Liver (tissue), 9 donors: ENCODE results near the gene ABCB9. TPM values are rescaled to one million over a fixed set of nuclear protein-coding genes. Genes with fewer than 3 reads are reported as not detected.
A peak's percentile ranks its signal among the peaks of the same experiment; 100 is the strongest.

Experiments
- DNase-seq: peaks from one replicate; pipeline ENCODE4 v3.0.0-alpha.2; 2017; ENCODE audit warnings: low spot score
- H3K27ac ChIP-seq, 2 donors: one replicate each; pipeline ENCODE4 v1.7.0; 2013; ENCODE audit warnings: inconsistent platforms in 2 of 2, low read length in 2 of 2, control low read depth in 1 of 2, low read depth in 1 of 2, mild to moderate bottlenecking in 1 of 2
- H3K27me3 ChIP-seq, 4 donors: one replicate each; pipeline versions ENCODE4 v1.6.1 to v1.7.0; 2013; ENCODE audit warnings: low read length in 3 of 4, inconsistent platforms in 1 of 4, mild to moderate bottlenecking in 1 of 4, moderate library complexity in 1 of 4; ENCODE audit not compliant: control insufficient read depth in 4 of 4, insufficient read depth in 4 of 4
- H3K36me3 ChIP-seq, 4 donors: one replicate each; pipeline versions ENCODE4 v1.6.1 to v1.7.0; 2013; ENCODE audit warnings: low read length in 3 of 4, mild to moderate bottlenecking in 3 of 4, low read depth in 1 of 4, moderate library complexity in 1 of 4; ENCODE audit not compliant: control insufficient read depth in 4 of 4, insufficient read depth in 3 of 4
- H3K4me1 ChIP-seq, 4 donors: one replicate each; pipeline versions ENCODE4 v1.6.1 to v1.7.0; 2013; ENCODE audit warnings: low read length in 3 of 4, mild to moderate bottlenecking in 3 of 4, moderate library complexity in 1 of 4; ENCODE audit not compliant: control insufficient read depth in 4 of 4, insufficient read depth in 4 of 4
- H3K4me3 ChIP-seq, 3 donors: one replicate each; pipeline versions ENCODE4 v1.6.1 to v1.7.0; 2013; ENCODE audit warnings: low read length in 3 of 3, control low read depth in 1 of 3, low read depth in 1 of 3, mild to moderate bottlenecking in 1 of 3
- H3K9ac ChIP-seq, 2 donors: one replicate each; pipeline ENCODE4 v1.7.0; 2013; ENCODE audit warnings: low read length in 2 of 2, mild to moderate bottlenecking in 2 of 2, moderate library complexity in 2 of 2, control low read depth in 1 of 2, low read depth in 1 of 2
- H3K9me3 ChIP-seq, 4 donors: one replicate each; pipeline versions ENCODE4 v1.6.1 to v1.7.0; 2013; ENCODE audit warnings: low read length in 3 of 4; ENCODE audit not compliant: control insufficient read depth in 4 of 4
- CTCF ChIP-seq: fragments of 150-350 bp; IDR thresholded peaks from 2 replicates; pipeline ENCODE4 v1.5.1; 2017; ENCODE audit warnings: improper control_type of control experiment, low read depth, low read length; ENCODE audit not compliant: missing input control
- EGR1 ChIP-seq, 2 donors: IDR thresholded peaks; 2 replicates each; pipeline ENCODE4 v1.6.1; 2016 to 2018; ENCODE audit warnings: antibody characterized with exemption in 2 of 2, low read depth in 2 of 2
- FOXA1 ChIP-seq: IDR thresholded peaks from 2 replicates; pipeline ENCODE4 v1.6.1; 2016; ENCODE audit warnings: antibody characterized with exemption
- FOXA2 ChIP-seq: IDR thresholded peaks from 2 replicates; pipeline ENCODE4 v1.6.1; 2016; ENCODE audit warnings: antibody characterized with exemption
- GABPA ChIP-seq, 2 donors: IDR thresholded peaks in 1 of 2; conservative IDR thresholded peaks in 1 of 2; 2 replicates each; pipeline ENCODE4 v1.6.1; 2016; ENCODE audit warnings: antibody characterized with exemption in 2 of 2, mild to moderate bottlenecking in 1 of 2, moderate library complexity in 1 of 2
- HNF4A ChIP-seq, 2 donors: conservative IDR thresholded peaks; 2 replicates each; pipeline ENCODE4 v1.6.1; 2016; ENCODE audit warnings: antibody characterized with exemption in 2 of 2, mild to moderate bottlenecking in 2 of 2
- HNF4G ChIP-seq: IDR thresholded peaks from 2 replicates; pipeline ENCODE4 v1.6.1; 2016; ENCODE audit warnings: antibody characterized with exemption
- JUND ChIP-seq, 2 donors: IDR thresholded peaks; 2 replicates each; pipeline ENCODE4 v1.6.1; 2016; ENCODE audit warnings: antibody characterized with exemption in 2 of 2
- MAX ChIP-seq: IDR thresholded peaks from 2 replicates; pipeline ENCODE4 v1.6.1; 2016; ENCODE audit warnings: antibody characterized with exemption
- NR2F2 ChIP-seq: IDR thresholded peaks from 2 replicates; pipeline ENCODE4 v1.6.1; 2016; ENCODE audit warnings: antibody characterized with exemption
- RAD21 ChIP-seq, 2 donors: IDR thresholded peaks; 2 replicates each; pipeline ENCODE4 v1.6.1; 2016; ENCODE audit warnings: antibody characterized with exemption in 2 of 2, mild to moderate bottlenecking in 2 of 2
- REST ChIP-seq: IDR thresholded peaks from 2 replicates; pipeline ENCODE4 v1.6.1; 2016; ENCODE audit warnings: antibody characterized with exemption, mild to moderate bottlenecking
- SP1 ChIP-seq: IDR thresholded peaks from 2 replicates; pipeline ENCODE4 v1.6.1; 2018; ENCODE audit warnings: antibody characterized with exemption, mild to moderate bottlenecking
- TAF1 ChIP-seq: conservative IDR thresholded peaks from 2 replicates; pipeline ENCODE4 v1.6.1; 2016; ENCODE audit warnings: antibody characterized with exemption, mild to moderate bottlenecking
- ZBTB33 ChIP-seq: IDR thresholded peaks from 2 replicates; pipeline ENCODE4 v1.6.1; 2016; ENCODE audit warnings: antibody characterized with exemption
- WGBS: extraction: QIAGEN DNeasy Blood & Tissue Kit; methylation state at CpG from one replicate; pipeline ENCODE4 v1.1.7; 2013; 5-methylcytosine and 5-hydroxymethylcytosine counted together
- polyA plus RNA-seq, 2 donors: library from polyadenylated mRNA; stranded (reverse) in 1 of 2; unstranded in 1 of 2; fragments of 200-250 nt in 1 of 2; fragments of >200 nt in 1 of 2; fragmentation: Nextera tagmentation in 1 of 2; extraction: Ambion mirVana in 1 of 2; gene quantifications; one replicate each; pipeline versions ENCODE4 v1.2.1 to v1.2.3, GENCODE V29; 2013 to 2015
- total RNA-seq, 2 donors: library from RNA; depleted of rRNA; stranded (reverse); fragments of >200 nt; gene quantifications; one replicate each; pipeline ENCODE4 v1.2.3, GENCODE V29; 2014
- donor health status: healthy.
- donor health status: healthy.
- donor health status: healthy.
- donor health status: healthy.
- donor health status: healthy.

Gene ABCB9
- total and polyA plus RNA-seq, 4 donors, result 0.29 to 3.3 (median 1.3) TPM

GRCh38 chr12:122920687-122921086 is 45.6 kb downstream of the ABCB9 start:
- Histone ChIP-seq H3K27me3 (no peaks in the 10 kb centered on the region), H3K36me3 (no peaks in the 10 kb centered on the region), H3K4me3 (no peak overlapping the region), H3K9me3 (no peaks in the 10 kb centered on the region), H3K27ac (no peak overlapping the region), H3K4me1 (peaks cover 5 to 12% (median 9%) of the 10 kb centered on the region in 4 donors), H3K9ac (no peak overlapping the region)
- 91% methylated on average over 5 of the region's 5 CpGs for WGBS
- TF ChIP-seq FOXA2 (no peak), REST (no peak)
- DNase-seq, result no peak

GRCh38 chr12:122918827-122919226 is 47.4 kb downstream of the ABCB9 start:
- Histone ChIP-seq H3K27me3 (no peaks in the 10 kb centered on the region), H3K9me3 (no peaks in the 10 kb centered on the region), H3K4me1 (peaks cover 5 to 12% (median 9%) of the 10 kb centered on the region in 4 donors), H3K27ac (no peak overlapping the region), H3K4me3 (no peak overlapping the region), H3K36me3 (no peaks in the 10 kb centered on the region), H3K9ac (no peak overlapping the region)
- no peak for DNase-seq
- WGBS, result 87% methylated on average over 2 of the region's 2 CpGs
- no peak for TF ChIP-seq TAF1
- TF ChIP-seq NR2F2, result no peak
- TF ChIP-seq GABPA (IDR thresholded peaks at IDR 0.05 in 1 of 2, conservative IDR thresholded peaks at IDR 0.05 in 1 of 2), result no peak
- no peak for TF ChIP-seq JUND (IDR thresholded peaks at IDR 0.05)
- TF ChIP-seq HNF4G, result no peak
- no peak for TF ChIP-seq EGR1 (IDR thresholded peaks at IDR 0.05; ENCODE audit: low read depth in 2 of 2)
- no peak for TF ChIP-seq MAX
- TF ChIP-seq RAD21 (IDR thresholded peaks at IDR 0.05), result no peak
- TF ChIP-seq HNF4A (conservative IDR thresholded peaks at IDR 0.05), result no peak
- TF ChIP-seq FOXA1, result no peak
- no peak for TF ChIP-seq CTCF

GRCh38 chr12:122917507-122918121 is 48.6 kb downstream of the ABCB9 start:
- no peaks in the 10 kb centered on the region for H3K9me3 ChIP-seq
- no peak overlapping the region for H3K4me3 ChIP-seq
- peak; percentile 48 for DNase-seq
- H3K4me1 ChIP-seq, result peaks cover 5 to 12% (median 9%) of the 10 kb centered on the region in 4 donors
- H3K27me3 ChIP-seq, result no peaks in the 10 kb centered on the region
- H3K27ac ChIP-seq, result peak overlapping the region; percentile 32 to 44
- H3K9ac ChIP-seq, result no peak overlapping the region
- WGBS, result 32% methylated on average over 9 of the region's 9 CpGs
- no peaks in the 10 kb centered on the region for H3K36me3 ChIP-seq
- TF ChIP-seq REST, result peak; percentile 64
- TF ChIP-seq SP1, result peak; percentile 86
- peak in 1 of 2 donors; percentile 29 for TF ChIP-seq EGR1 (IDR thresholded peaks at IDR 0.05; ENCODE audit: low read depth in 2 of 2)
- peak; percentile 47 for TF ChIP-seq HNF4G
- TF ChIP-seq TAF1, result no peak
- TF ChIP-seq FOXA1, result peak; percentile 79
- TF ChIP-seq HNF4A (conservative IDR thresholded peaks at IDR 0.05), result peak; percentile 95 to 97
- no peak for TF ChIP-seq GABPA (IDR thresholded peaks at IDR 0.05 in 1 of 2, conservative IDR thresholded peaks at IDR 0.05 in 1 of 2)
- TF ChIP-seq ZBTB33, result peak; percentile 68
